Suprapubic skin (tissue), 4 donors: ENCODE data around the gene PDE2A. TPM values are rescaled to one million over a fixed set of nuclear protein-coding genes. Genes with fewer than 3 reads are reported as not detected.

Experiments
- DNase-seq, 2 donors: peaks; one replicate each; pipeline ENCODE4 v3.0.0-alpha.2; 2019; ENCODE audit warnings: low spot score in 2 of 2
- H3K27ac ChIP-seq: fragments of 200-600 bp; sonication (generic); one replicate; pipeline ENCODE4 v1.5.1; 2019
- H3K27me3 ChIP-seq: fragments of 200-600 bp; sonication (generic); one replicate; pipeline ENCODE4 v1.5.1; 2019
- H3K36me3 ChIP-seq: fragments of 200-600 bp; sonication (generic); one replicate; pipeline ENCODE4 v1.5.1; 2019
- H3K4me1 ChIP-seq: fragments of 200-600 bp; sonication (generic); one replicate; pipeline ENCODE4 v1.5.1; 2019
- H3K4me3 ChIP-seq: fragments of 200-600 bp; sonication (generic); one replicate; pipeline ENCODE4 v1.5.1; 2019; ENCODE audit warnings: mild to moderate bottlenecking
- H3K9me3 ChIP-seq: fragments of 200-600 bp; sonication (generic); one replicate; pipeline ENCODE4 v1.5.1; 2019
- CTCF ChIP-seq, 2 donors: fragments of 200-600 bp in 1 of 2; fragments of 450-650 bp in 1 of 2; sonication (generic) in 1 of 2; IDR thresholded peaks; one replicate each; pipeline ENCODE4 v1.5.1; 2016 to 2019; ENCODE audit warnings: antibody characterized with exemption in 2 of 2, mild to moderate bottlenecking in 1 of 2, moderate library complexity in 1 of 2
- EP300 ChIP-seq: sonication (generic); formaldehyde crosslinking; IDR thresholded peaks from one replicate; pipeline ENCODE4 v1.6.1; 2017; ENCODE audit warnings: antibody characterized with exemption
- POLR2A ChIP-seq, 2 donors: fragments of 450-650 bp; IDR thresholded peaks; one replicate each; pipeline ENCODE4 v1.6.1; 2017; ENCODE audit warnings: antibody characterized with exemption in 2 of 2, mild to moderate bottlenecking in 2 of 2, moderate library complexity in 2 of 2
- POLR2AphosphoS5 ChIP-seq, 3 donors: sonication (generic); formaldehyde crosslinking; IDR thresholded peaks; one replicate each; pipeline ENCODE4 v1.6.1; 2017; ENCODE audit warnings: antibody characterized with exemption in 3 of 3
- WGBS: methylation state at CpG from one replicate; pipeline ENCODE4 v1.1.5; 2018; 5-methylcytosine and 5-hydroxymethylcytosine counted together
- total RNA-seq, 4 donors: library from RNA; depleted of rRNA; stranded (reverse); fragments of >200 nt; gene quantifications; one replicate each; pipeline ENCODE4 v1.1.0, GENCODE V29; 2016

PDE2A gene
- total RNA-seq, 4 donors from 2014 or later = 5.4 to 49.9 (median 31.2) TPM

- Histone ChIP-seq H3K27ac (no peak overlapping the region), H3K36me3 (no peaks in the 10 kb centered on the region), H3K9me3 (no peaks in the 10 kb centered on the region), H3K4me1 (no peaks in the 10 kb centered on the region), H3K27me3 (no peaks in the 10 kb centered on the region), H3K4me3 (no peak overlapping the region)
- no peak for DNase-seq
- no peak for TF ChIP-seq EP300
These were observed 22.1 kb downstream of the PDE2A start for GRCh38 chr11:72652133-72652532.

- WGBS = 80% methylated on average over 4 of the region's 5 CpGs
- no peak for DNase-seq
- no peak overlapping the region for H3K4me3 ChIP-seq
- no peaks in the 10 kb centered on the region for H3K9me3 ChIP-seq
- H3K4me1 ChIP-seq = no peaks in the 10 kb centered on the region
- no peaks in the 10 kb centered on the region for H3K27me3 ChIP-seq
- H3K27ac ChIP-seq = no peak overlapping the region
- TF ChIP-seq EP300 = no peak
- no peak for TF ChIP-seq POLR2AphosphoS5 (IDR thresholded peaks at IDR 0.05)
- no peak for TF ChIP-seq POLR2A (IDR thresholded peaks at IDR 0.05)
- no peak for TF ChIP-seq CTCF (IDR thresholded peaks at IDR 0.05)
- H3K36me3 ChIP-seq = no peaks in the 10 kb centered on the region
These were observed 24.8 kb downstream of the PDE2A start for GRCh38 chr11:72649215-72649976.

- Histone ChIP-seq H3K27me3 (no peaks in the 10 kb centered on the region), H3K4me1 (no peaks in the 10 kb centered on the region), H3K4me3 (no peak overlapping the region), H3K36me3 (no peaks in the 10 kb centered on the region), H3K27ac (no peak overlapping the region), H3K9me3 (no peaks in the 10 kb centered on the region)
- TF ChIP-seq CTCF (IDR thresholded peaks at IDR 0.05) = no peak
- TF ChIP-seq POLR2AphosphoS5 (IDR thresholded peaks at IDR 0.05) = no peak
- WGBS = 85% methylated on average over 7 of the region's 7 CpGs
- no peak for DNase-seq
These were observed 25.7 kb downstream of the PDE2A start for GRCh38 chr11:72648384-72649136.

GRCh38 chr11:72647882-72648281, 26.3 kb downstream of the PDE2A start:
- TF ChIP-seq POLR2AphosphoS5 (IDR thresholded peaks at IDR 0.05) (no peak), EP300 (no peak), POLR2A (IDR thresholded peaks at IDR 0.05) (no peak), CTCF (IDR thresholded peaks at IDR 0.05) (no peak)
- Histone ChIP-seq H3K4me3 (no peak overlapping the region), H3K9me3 (no peaks in the 10 kb centered on the region), H3K36me3 (no peaks in the 10 kb centered on the region), H3K27me3 (peaks cover 2% of the 10 kb centered on the region), H3K27ac (no peak overlapping the region), H3K4me1 (peaks cover 7% of the 10 kb centered on the region)
- WGBS = 81% methylated on average over 4 of the region's 4 CpGs
- DNase-seq = no peak

GRCh38 chr11:72646472-72646871, 27.8 kb downstream of the PDE2A start:
- Histone ChIP-seq H3K4me1 (peaks cover 19% of the 10 kb centered on the region), H3K36me3 (no peaks in the 10 kb centered on the region), H3K4me3 (no peak overlapping the region), H3K27me3 (peaks cover 13% of the 10 kb centered on the region), H3K9me3 (no peaks in the 10 kb centered on the region), H3K27ac (no peak overlapping the region)
- DNase-seq = no peak
- WGBS = 80% methylated on average over 2 of the region's 2 CpGs
- TF ChIP-seq EP300 = no peak
- TF ChIP-seq POLR2AphosphoS5 (IDR thresholded peaks at IDR 0.05) = no peak

- Histone ChIP-seq H3K4me3 (no peak overlapping the region), H3K27ac (no peak overlapping the region), H3K9me3 (no peaks in the 10 kb centered on the region), H3K4me1 (peaks cover 19% of the 10 kb centered on the region), H3K36me3 (no peaks in the 10 kb centered on the region), H3K27me3 (peaks cover 17% of the 10 kb centered on the region)
- TF ChIP-seq CTCF (IDR thresholded peaks at IDR 0.05) (no peak), EP300 (no peak), POLR2A (IDR thresholded peaks at IDR 0.05) (no peak), POLR2AphosphoS5 (IDR thresholded peaks at IDR 0.05) (no peak)
- 79% methylated on average over 3 of the region's 3 CpGs for WGBS
- DNase-seq = no peak
These were observed 28.2 kb downstream of the PDE2A start for GRCh38 chr11:72646024-72646423.
